GM21529 (cell line): ENCODE data around the gene FAM237A.

Experiments
- ATAC-seq: cut with Tn5 transposase; IDR thresholded peaks from one replicate; pipeline ENCODE4 v1.9.1; 2021; ENCODE audit not compliant: unreplicated experiment

FAM237A gene

DNA sequence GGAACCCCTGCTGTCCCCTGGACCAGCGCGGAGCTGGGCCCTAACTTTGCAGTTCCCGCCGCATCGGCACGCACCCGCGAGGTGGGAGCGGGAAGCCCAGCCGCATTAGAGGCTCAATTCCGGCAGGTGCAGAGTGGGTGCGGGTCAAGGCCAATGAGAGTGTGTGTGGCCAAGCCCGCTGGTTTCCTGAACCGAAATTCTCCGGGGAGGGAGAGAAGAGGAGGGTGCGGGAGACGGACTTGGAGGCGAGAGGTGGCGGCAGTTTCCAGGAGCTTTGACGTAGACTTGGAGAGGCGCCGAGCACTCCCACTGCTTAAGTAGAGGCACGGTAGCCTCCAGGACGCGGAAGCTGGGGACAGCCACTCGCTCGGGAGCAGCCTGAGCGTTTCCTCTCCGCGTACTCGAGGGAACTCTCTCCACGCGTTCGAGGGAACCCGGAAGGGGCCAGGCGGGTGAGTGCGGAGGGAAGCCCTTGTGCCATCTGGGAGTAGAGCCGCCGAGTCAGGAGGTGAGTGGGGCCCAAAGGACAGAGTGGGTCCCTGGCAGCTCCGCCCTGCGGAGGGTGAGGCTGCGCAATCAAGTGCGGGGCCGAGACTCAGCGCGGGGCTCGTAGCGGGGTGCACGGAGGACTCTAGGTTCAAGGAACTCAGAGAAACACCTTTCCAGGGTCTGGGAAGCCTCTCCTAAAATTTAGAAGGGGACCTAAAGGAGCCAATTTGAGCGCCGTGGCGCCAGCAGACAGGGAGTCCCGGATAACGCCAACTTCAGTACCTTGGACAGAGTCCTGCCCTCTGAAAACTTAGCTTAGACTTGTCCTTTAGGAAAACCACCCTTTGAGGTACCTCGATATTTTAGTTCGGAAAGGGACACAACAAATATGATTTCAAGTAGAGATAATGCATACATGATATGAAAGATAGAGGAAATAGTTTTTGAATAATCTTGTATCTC lies at the start of gene FAM237A:
Gene FAM237A (plus strand): TSS at position 413 of the 951 bp plus-strand sequence. CDS start 1,750 bp downstream, outside the sequence.
- no peak for ATAC-seq

DNA sequence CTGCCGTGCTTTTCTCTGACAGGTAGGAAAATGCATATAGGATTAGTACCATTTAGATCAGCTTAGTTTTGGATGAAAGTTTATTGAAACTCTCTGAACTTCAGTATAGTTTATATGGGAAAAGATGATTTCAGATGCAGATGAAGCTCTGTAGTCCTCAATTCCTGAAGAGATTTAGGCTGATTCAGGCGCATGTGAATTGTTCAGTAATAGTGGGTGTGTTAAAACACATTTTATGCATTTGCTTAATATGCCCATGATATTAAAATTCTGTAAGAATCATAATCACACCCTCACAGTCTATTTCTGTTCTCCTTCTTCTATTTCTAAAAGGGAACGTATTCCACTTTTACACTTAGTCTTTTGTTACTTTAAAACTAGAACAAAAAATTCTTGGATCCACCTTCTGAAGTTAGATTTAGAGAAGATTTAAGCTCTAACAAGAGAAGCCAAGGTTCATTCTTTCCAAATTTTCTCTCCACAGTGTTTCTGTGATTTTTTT lies 44.5 kb upstream of the FAM237A start:
- ATAC-seq, result no peak

DNA sequence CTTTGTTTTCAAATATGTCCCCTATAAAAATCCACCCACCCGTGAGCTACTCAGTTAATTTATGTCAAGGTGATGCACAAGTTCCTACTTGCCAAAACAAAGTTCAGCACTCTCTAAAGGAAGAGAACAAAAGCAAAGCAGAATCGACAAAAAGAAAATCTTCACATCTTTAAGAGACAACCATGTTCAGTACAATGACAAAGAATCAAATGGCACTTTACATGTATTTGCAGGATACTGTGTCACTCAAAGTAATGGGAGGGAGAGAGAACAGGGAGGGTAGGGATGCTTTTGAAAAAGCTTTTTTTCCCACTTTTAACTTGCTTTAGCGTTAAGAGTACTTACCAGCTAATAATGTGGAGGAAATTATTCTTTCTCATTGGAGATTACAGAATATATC lies 39.0 kb upstream of the FAM237A start:
- ATAC-seq, result no peak

DNA sequence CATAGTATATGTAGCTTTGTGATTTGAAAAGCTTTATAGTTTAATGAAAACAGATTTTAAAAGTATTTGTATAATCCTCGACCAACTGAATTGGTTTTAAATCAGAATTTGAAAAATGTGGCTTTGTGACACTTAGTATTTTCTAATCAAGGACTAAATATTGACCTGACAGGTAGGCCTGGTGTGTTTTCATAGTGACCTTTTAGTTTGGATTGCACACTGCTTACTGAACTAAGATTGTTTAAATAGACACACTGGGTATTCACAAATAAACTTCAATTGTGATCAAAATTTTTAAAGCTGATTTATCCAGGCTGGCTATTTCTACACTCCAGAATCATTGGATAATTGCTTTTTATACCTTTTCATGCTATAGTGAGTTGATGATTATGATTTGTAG lies 31.8 kb upstream of the FAM237A start:
- no peak for ATAC-seq

DNA sequence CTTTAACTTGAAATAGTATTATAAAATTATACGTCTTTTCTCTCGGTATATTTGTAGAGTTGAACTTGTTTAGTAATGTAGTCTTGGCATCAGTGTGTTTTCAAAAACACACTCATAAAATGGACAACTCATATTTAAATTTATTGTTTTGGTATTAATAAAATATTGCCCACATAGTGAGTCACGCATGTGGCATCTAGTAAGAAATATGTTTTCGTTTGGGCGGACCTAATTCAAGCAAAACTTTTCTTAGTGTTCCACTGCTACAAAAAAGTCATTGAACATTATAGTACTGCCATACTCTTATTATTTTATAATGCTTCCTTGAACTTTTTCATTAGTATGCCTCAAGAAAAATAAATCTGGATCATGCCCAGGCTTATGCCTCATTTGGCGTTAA lies 31.1 kb upstream of the FAM237A start:
- no peak for ATAC-seq

DNA sequence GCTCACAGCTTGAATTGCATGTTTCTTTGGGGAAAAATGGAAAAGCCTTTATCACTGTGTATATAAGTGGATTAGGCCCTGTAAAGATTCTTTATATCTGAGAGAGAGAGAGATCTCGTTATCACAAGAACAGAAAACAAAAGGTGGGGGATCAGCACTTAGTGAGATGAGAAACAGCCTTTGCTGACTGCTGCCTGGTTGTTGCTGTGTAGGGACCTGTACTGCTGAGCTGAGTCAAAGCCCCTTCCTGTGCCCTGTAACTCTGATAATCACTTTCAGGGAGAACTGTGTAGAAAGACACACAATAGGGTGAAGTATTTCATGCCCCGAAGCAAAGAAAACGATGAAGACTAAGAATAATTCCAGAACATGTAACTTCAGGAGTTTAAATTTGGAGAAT lies 30.6 kb upstream of the FAM237A start:
- ATAC-seq, result no peak

DNA sequence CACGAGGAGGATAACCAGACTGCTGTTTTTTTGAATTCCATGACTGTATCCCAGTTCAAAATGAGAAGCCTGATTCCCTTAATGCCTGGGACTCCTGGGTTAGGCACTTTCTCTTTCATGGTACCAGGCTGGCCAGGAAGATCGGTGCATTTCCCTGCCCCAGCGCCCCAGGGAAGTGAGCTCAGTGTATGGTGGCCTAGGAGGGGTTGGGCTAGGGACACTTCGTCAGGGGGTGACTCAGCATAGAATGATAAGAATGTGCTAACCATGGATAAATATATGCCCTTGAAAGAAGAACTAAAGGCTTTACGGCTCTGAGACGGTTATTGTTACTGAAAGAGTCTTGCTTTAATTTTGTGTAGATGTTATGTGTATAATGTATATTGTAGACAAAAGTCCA lies 27.5 kb upstream of the FAM237A start:
- no peak for ATAC-seq

DNA sequence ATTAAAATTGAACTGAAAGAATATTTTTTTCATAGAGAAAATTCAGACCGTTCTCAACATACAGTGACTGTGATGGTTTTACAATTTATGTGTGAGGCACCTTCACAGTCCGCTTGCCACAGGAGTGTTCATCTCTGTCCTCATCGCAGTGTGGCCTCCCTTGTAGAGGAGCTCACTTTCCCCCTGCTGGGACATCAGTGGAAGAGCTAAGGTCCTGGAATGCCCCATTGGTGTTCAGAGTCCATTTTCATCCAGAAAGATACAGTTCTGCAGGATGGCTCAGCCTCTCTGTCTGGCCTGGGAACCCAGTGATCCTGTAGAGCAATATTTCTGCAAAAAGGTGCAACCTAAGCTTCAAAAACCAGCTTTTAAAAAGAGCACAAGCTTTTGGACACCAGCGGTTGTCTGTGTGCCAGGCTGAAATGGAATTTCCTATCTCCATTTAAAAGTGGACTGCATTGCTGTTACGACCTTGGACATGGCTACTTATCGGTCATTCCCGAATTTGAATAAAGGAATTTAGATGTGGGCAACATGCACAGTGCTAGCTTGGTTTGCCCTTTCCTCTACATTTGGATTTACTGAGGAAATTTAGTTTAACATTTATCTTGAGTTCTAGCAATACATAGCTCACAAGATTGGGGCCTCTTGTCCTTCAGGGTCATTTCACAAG lies 26.7 kb upstream of the FAM237A start:
- no peak for ATAC-seq

DNA sequence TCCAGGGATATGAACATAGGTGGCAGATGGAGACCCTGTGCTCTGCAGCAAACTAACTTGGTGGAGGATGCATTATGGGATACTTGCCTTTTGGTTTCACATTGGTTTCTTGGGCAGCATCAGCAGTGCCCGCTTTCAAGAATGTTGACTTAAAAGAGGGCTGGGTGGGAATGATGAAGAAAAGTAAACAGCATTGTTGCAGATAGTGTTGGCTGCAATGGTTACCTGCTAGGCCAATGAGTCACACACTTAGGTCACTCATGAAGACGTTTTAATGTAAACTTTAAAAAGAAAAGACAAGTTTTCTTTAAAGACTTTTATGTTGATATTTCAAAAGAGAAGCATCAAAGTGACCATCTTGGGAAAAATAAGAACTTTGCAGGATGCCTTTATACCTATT lies 26.1 kb upstream of the FAM237A start:
- no peak for ATAC-seq

DNA sequence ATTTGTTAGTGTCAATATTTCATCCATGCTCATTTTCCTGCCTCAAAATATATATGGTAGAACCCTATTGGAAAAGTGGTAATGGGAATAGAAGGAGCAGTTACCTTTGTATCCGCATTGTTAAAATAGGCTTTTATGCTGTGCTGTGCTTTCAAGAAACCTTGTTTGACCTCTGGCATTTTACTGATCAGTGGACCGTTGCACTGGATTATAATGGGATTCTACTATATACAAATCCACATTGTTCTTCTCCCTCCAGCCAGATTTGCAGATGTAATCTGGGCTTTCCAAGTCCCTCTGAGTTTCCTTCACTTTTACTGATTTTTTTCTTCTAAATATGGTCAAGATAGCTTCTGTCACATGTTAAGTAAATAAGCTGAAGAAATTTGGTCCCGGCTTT lies 23.3 kb upstream of the FAM237A start:
- ATAC-seq, result no peak

DNA sequence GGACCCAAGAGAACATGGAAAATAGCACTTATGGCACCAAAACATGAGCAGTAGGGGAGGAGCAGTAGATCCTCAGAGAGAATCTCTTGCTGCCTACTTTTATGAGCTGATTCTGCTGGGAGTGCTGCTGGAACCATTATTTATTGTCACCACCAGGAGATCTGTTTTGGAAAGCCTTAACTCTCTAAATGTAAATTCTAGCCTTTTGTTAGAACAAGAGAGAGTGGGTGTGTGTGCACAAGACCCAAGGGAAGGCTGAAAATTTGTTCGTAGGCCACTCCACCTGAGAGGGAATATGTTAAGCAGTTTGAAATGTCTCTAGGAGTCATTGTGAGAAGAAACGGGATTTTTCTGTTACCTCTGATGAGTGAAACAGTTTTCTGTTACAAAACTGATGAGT lies 16.2 kb upstream of the FAM237A start:
- no peak for ATAC-seq

DNA sequence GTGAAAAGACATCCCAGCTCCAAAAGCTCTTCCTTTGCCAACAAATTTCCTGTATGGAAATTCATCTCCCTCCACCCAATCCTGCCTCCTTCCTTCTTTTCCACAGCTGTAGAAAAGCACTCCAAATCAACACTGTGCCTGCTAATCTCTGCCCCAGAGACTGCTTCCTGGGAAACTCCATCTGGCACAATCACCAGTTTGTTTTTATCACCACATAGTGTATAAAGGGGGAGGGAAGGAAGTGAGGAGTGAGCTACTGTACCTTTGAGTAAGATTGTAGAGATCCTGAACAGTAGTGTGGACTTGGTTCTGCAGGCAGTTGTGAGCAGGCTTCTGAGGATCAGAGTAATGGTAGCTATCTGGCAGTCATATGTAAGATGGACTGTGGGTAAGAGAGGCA lies 14.7 kb upstream of the FAM237A start:
- no peak for ATAC-seq

DNA sequence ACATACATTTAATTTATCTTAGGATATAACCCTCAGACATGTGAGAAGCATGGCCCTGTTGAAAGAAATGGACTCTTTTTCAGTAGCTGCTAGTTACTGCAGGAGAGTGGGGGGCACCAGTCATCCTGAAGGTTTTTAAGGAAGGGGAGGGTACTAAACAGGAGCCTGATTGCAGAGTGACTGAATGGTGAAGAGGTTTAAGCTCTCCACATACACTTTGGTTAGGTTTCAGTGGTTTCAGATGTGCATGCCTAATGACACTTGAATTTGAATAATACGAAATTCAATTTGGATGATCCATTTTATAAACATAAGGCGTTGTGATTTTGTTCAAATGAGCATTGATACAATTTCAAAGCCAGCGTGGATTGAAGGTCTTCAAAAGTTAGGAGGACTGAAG lies 10.9 kb upstream of the FAM237A start:
- ATAC-seq, result no peak

DNA sequence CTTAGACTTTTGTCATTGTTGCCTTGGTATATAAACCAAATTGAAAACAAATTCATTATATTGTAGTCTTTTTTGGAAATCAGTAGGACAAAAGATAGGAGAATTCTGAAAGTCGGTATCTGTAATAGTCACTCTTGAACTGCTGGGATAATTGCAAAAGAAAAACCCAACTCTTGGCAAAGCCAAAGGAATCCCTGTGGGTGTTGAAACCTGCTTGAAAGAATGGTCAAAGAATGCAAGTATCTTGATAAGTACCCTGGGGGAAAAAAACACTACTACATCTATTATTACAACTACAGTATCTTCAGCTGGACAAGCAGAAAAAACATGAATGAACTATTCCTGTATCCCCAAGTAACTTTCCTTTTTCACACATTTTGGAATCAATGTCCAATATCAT lies 7.3 kb upstream of the FAM237A start:
- no peak for ATAC-seq

DNA sequence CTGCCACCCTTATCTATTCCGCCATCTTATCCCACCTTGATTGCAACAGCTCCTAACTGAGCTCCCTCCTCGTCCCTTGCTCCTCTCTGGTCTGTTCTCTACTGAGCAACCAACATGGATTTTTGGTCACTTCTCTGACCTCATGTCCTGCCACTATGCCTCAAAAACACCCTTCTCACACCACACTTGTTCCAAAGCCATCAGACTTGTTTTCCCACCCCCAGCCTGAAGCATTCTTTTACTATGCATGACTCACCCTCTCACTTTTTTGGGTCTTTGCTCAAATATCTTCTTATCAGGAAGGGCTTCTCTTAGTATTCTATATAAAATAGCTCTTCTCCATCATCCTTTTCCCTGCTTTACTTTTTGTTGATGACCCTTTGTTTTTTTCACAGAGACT lies 2.7 kb upstream of the FAM237A start:
- no peak for ATAC-seq

DNA sequence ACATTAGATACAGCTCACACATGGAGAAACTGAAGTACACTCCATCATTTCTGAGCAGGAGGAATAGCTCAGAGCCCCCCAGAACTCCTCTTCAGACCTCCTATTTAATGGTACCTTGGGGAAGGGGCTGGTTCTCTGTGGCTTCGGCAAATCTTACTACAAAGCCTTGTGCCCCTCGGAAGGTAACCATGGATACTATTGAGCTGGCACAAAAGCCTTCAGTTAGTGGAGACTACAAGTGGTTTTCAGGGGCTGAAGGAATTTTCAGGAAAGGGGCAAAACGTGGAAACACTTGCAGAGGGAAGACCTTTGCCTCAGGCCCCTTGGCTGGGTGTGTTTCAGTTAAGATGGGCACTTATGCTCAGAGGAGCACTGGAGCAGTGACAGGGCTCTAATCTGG lies 1.1 kb upstream of the FAM237A start:
- no peak for ATAC-seq

DNA sequence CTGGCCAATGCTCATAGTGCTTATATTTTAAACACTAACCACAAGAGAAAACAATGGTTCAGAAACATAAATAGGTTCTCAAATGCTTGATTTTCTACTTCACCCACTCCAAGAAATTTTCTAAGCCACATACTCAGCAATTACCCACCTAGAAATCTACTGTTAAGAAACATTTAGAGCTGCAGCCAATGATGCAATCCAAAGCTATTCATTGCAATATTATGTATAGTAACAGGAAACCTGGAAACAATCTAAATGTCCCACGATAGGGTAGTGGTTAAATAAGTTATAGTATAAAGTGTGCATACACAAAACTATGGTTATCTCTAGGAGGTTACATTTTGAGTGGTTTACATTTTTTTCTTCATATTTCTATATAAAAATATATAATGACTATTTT lies 5.7 kb downstream of the FAM237A start:
- no peak for ATAC-seq

DNA sequence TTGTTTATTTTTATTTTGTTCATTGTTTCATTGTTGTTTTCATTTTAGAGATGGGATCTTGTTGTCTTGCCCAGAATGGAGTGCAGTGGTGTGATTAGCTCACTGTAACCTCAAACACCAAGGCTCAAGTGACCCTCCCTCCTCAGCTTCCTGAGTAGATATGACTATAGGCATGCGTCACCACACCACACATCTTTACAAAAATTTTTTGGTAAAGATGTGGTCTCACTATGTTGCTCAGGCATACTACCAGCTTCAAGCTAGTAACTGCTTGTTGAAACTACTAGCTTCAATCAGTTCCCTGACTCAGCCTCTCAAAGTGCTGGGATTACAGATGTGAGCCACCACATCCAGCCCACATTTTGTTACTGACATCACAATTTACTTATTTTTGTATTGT lies 14.8 kb downstream of the FAM237A start:
- ATAC-seq, result no peak

DNA sequence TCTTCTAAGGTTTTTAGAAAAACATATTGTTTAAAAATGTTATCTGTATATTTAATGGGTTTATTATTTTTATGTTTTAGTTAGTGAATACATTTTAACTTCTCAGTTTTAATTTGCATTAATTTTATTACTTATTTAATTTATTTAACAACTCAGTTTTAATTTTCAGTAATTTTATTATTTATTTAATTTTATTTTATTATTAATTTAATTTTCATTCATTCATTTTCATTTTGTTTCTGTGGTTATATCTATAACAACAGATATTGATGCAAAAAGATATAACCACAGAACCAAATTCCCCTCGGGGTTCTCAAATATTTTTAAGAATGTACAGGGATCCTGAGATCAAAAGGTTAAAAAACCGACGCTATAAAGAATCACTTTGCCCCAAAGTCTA lies 23.0 kb downstream of the FAM237A start:
- no peak for ATAC-seq

DNA sequence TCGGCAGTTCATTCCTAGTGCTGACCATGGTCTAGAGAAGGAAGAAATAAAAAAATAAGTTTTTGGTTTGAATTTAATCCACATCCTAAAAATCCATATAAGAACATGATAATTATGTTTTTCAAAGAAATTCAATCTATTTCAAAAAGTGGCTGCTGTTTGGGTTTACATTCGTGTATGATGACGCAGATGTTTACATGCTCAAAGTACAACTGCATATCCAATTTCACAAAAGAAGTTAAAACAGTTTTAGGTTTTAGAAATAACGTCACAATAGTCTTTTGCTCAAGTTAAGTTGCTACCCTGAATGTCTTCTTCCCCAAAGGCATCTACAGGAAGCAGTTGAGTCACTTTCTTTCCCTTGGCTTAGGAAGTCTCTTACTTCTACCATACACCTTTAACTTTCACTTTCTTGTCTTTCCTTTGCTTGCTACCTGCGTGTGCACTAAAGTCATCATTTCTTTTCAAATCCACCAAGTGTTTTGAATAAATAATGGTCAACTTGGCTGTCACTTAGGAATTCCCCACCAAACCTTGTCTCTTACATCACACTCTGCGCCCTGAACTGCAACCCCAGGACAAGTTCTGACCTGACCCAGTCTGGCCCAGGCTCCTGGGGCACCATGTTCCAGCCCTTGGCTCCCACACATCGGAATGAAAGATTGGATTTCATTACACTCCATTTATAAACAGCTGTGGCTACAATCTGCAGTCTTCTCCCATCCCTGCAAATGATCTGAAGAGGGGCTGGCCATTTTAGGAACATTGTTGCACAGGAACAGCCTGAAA lies 28.4 kb downstream of the FAM237A start:
- ATAC-seq, result no peak

DNA sequence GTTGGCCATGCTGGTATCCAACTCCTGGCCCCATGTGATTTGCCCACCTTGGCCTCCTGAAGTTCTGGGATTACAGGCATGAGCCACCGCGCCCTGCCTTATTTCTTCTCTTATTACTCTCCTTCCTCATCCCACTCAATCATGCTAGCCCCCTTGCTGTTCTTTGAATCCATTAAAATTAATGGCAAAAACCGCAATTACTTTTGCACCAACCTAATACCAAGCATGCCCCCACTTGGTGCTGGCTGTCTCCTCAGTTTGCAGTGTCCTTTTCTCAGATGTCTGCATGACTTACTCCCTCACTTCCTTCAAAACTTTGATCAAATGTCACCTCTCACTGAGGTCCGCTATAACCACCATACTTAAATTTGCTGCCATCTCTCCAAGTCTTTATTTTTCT lies 41.3 kb downstream of the FAM237A start:
- ATAC-seq, result no peak
